Keratinocyte (primary cell): ENCODE data around the gene SCYL3.

Experiments used
- EZH2 ChIP-seq: IDR thresholded peaks from one replicate; pipeline ENCODE4 v1.6.1; 2012; ENCODE audit warnings: inconsistent platforms, mild to moderate bottlenecking, low read length, moderate library complexity
- TF ChIP-seq, protein P1 (sequence below), 3 experiments: IDR thresholded peaks in 1 of 3; conservative IDR thresholded peaks in 1 of 3; optimal IDR thresholded peaks in 1 of 3; 2 replicates in 2 of 3; 3 replicates in 1 of 3; pipeline versions ENCODE3 to v1.5.1; 2011; ENCODE audit warnings: low read length in 3 of 3, mild to moderate bottlenecking in 3 of 3, moderate library complexity in 2 of 3, control low read depth in 1 of 3, inconsistent platforms in 1 of 3; ENCODE audit not compliant: insufficient read depth in 2 of 3; ENCODE audit errors: extremely low read depth in 1 of 3

DNA sequence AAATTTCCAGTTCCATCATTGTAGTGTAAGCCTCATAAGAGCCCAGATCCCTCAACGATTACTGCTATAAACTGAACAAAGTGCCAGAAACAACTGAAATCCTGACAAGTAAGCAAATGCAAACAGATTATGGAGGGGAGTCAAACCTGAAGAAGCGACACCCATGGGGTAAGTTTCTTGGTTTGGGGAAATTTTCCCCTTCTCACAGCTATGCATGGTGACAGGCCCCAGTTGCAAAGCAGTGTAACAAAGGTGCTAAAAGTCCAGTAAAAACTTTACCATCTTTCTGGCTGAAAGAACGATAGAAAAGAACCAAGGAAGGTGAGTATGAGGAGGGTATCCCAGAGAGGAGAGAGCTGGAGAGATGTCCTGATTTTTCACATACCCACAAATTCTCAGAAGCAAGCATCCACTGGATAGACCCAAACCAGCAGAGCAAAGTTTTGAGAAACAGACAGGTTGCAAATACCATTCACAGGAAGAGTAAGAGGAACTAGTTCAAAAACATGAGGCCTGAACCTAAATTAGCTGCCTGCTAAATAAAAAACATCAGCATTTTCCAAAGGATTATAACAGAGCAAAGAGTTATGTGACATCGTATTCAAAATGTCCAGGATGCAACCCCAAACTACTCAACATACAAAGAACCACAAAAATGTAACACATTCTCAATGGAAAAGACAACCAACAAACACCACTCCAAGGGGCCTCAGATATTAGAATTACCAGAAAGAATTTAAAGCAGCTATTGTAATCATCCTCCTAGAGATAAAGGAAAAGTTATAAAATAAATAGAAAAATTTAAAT lies 14.5 kb downstream of the SCYL3 start:
- TF ChIP-seq, protein P1, sequence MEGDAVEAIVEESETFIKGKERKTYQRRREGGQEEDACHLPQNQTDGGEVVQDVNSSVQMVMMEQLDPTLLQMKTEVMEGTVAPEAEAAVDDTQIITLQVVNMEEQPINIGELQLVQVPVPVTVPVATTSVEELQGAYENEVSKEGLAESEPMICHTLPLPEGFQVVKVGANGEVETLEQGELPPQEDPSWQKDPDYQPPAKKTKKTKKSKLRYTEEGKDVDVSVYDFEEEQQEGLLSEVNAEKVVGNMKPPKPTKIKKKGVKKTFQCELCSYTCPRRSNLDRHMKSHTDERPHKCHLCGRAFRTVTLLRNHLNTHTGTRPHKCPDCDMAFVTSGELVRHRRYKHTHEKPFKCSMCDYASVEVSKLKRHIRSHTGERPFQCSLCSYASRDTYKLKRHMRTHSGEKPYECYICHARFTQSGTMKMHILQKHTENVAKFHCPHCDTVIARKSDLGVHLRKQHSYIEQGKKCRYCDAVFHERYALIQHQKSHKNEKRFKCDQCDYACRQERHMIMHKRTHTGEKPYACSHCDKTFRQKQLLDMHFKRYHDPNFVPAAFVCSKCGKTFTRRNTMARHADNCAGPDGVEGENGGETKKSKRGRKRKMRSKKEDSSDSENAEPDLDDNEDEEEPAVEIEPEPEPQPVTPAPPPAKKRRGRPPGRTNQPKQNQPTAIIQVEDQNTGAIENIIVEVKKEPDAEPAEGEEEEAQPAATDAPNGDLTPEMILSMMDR (optimal IDR thresholded peaks at IDR 0.05 in 1 of 3, IDR thresholded peaks at IDR 0.05 in 1 of 3, conservative IDR thresholded peaks at IDR 0.05 in 1 of 3; ENCODE audit: extremely low read depth in 1 of 3, insufficient read depth in 2 of 3, low read length in 3 of 3), result no peak
- TF ChIP-seq EZH2, result no peak
